Loucy (cell line): Measurements from ENCODE around the gene HBM.

Experiments used
- H2AFZ ChIP-seq: fragments of 200-600 bp; sonication (generic); 2 replicates; pipeline ENCODE4 v1.6.0; 2016; ENCODE audit warnings: antibody characterized with exemption, mild to moderate bottlenecking, low read length, moderate library complexity
- H3F3A ChIP-seq: fragments of 200-600 bp; 2 replicates; pipeline ENCODE4 v1.6.0; 2016; ENCODE audit warnings: antibody characterized with exemption, low read depth, mild to moderate bottlenecking
- H3K27me3 ChIP-seq: fragments of 200-600 bp; sonication (generic); 2 replicates; pipeline ENCODE4 v1.6.1; 2014; ENCODE audit warnings: low read length, mild to moderate bottlenecking; ENCODE audit not compliant: insufficient read depth, poor library complexity, severe bottlenecking
- H3K36me3 ChIP-seq: fragments of 200-600 bp; sonication (generic); 2 replicates; pipeline ENCODE4 v1.6.1; 2016; ENCODE audit warnings: low read length; ENCODE audit not compliant: insufficient read depth
- H3K4me1 ChIP-seq: fragments of 200-600 bp; sonication (generic); 2 replicates; pipeline ENCODE4 v1.5.1; 2014; ENCODE audit warnings: low read length, mild to moderate bottlenecking; ENCODE audit not compliant: insufficient read depth, poor library complexity, severe bottlenecking
- H3K4me2 ChIP-seq: fragments of 200-600 bp; sonication (generic); 2 replicates; pipeline ENCODE4 v1.6.0; 2014; ENCODE audit warnings: antibody characterized with exemption, low read length, low read depth, mild to moderate bottlenecking; ENCODE audit not compliant: poor library complexity, severe bottlenecking
- H3K4me3 ChIP-seq: fragments of 200-600 bp; sonication (generic); 2 replicates; pipeline ENCODE4 v1.5.1; 2014; ENCODE audit warnings: low read length, mild to moderate bottlenecking, mixed read lengths; ENCODE audit not compliant: poor library complexity, severe bottlenecking
- H3K79me2 ChIP-seq: fragments of 200-600 bp; sonication (generic); 2 replicates; pipeline ENCODE4 v1.6.1; 2014; ENCODE audit warnings: low read length; ENCODE audit not compliant: insufficient read depth
- H3K9ac ChIP-seq: fragments of 200-600 bp; sonication (generic); 2 replicates; pipeline ENCODE4 v1.6.0; 2014; ENCODE audit warnings: mild to moderate bottlenecking, low read depth, low read length, moderate library complexity; ENCODE audit not compliant: poor library complexity, severe bottlenecking
- H3K9me2 ChIP-seq: fragments of 200-600 bp; sonication (generic); replicated peaks from 2 replicates; pipeline ENCODE4 v1.6.1; 2016; ENCODE audit warnings: low read depth, low read length, mixed read lengths
- H3K9me3 ChIP-seq: fragments of 200-600 bp; sonication (generic); 2 replicates; pipeline ENCODE4 v1.6.1; 2014; ENCODE audit warnings: mild to moderate bottlenecking, antibody characterized with exemption, low read length, low read depth; ENCODE audit not compliant: insufficient read depth
- H4K20me1 ChIP-seq: fragments of 200-600 bp; sonication (generic); 2 replicates; pipeline ENCODE4 v1.6.0; 2014; ENCODE audit warnings: antibody characterized with exemption, low read length, mild to moderate bottlenecking; ENCODE audit not compliant: insufficient read depth, poor library complexity, severe bottlenecking
- EZH2phosphoT487 ChIP-seq: fragments of 200-600 bp; IDR thresholded peaks from 2 replicates; pipeline ENCODE4 v1.6.1; 2018; ENCODE audit warnings: antibody characterized with exemption, mild to moderate bottlenecking, moderate library complexity, borderline replicate concordance
- TF ChIP-seq, protein P1 (sequence below): fragments of 200-600 bp; sonication (generic); conservative IDR thresholded peaks from 2 replicates; pipeline ENCODE4 v1.5.1; 2014; ENCODE audit warnings: mild to moderate bottlenecking, antibody characterized with exemption, low read length

The HBM gene

DNA sequence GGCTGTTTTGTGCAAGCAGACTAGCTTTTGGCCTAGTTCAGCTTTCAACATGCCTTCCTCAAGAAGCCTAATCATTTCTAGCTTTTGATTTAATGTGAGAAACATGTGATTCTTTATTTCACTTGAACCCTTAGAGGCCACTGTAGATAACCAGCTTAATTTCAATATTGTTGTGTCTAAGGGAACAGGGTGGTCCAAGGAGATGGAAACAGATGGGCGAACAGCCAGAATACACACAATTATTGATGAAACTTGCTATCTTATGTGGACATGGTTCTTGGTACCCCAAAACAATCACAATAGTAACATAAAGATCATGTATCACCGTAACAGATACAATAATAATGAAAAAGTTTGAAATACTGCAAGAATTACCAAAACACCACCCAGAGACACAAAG is 32.1 kb upstream of the HBM start:
- Histone ChIP-seq H3K9ac (no peak overlapping the region), H2AFZ (no peak overlapping the region)

DNA sequence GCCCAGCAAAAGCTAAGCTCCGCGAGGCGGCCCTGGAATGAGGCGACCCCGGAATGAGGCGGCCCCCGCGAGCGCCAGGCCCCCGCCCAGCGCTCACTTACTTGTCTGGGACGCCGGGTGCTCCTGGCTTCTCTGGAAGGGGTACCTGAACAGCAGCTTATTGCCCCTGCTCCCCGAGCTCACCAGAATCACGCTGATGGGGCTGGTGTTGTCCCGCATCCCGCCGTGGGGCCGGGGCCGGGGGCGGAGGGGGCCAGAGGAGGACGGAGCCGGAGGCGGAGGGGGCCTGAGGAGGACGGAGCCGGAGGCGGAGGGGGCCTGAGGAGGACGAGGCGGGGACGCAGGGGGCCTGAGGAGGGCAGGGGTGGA is 27.7 kb upstream of the HBM start:
- no peaks in the 10 kb centered on the region for H3K27me3 ChIP-seq
- TF ChIP-seq, protein P1, sequence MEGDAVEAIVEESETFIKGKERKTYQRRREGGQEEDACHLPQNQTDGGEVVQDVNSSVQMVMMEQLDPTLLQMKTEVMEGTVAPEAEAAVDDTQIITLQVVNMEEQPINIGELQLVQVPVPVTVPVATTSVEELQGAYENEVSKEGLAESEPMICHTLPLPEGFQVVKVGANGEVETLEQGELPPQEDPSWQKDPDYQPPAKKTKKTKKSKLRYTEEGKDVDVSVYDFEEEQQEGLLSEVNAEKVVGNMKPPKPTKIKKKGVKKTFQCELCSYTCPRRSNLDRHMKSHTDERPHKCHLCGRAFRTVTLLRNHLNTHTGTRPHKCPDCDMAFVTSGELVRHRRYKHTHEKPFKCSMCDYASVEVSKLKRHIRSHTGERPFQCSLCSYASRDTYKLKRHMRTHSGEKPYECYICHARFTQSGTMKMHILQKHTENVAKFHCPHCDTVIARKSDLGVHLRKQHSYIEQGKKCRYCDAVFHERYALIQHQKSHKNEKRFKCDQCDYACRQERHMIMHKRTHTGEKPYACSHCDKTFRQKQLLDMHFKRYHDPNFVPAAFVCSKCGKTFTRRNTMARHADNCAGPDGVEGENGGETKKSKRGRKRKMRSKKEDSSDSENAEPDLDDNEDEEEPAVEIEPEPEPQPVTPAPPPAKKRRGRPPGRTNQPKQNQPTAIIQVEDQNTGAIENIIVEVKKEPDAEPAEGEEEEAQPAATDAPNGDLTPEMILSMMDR = no peak
- TF ChIP-seq EZH2phosphoT487 = no peak
- H3K79me2 ChIP-seq = no peaks in the 10 kb centered on the region
- no peaks in the 10 kb centered on the region for H4K20me1 ChIP-seq
- peak overlapping the region; percentile 83 for H3K9ac ChIP-seq
- H3K4me3 ChIP-seq = peak overlapping the region; percentile 80
- H3F3A ChIP-seq = no peaks in the 10 kb centered on the region
- no peaks in the 10 kb centered on the region for H3K9me3 ChIP-seq
- no peaks in the 10 kb centered on the region for H3K36me3 ChIP-seq
- peak overlapping the region; percentile 58 for H3K4me2 ChIP-seq
- H3K9me2 ChIP-seq = no peaks in the 10 kb centered on the region
- peak overlapping the region; percentile 80 for H2AFZ ChIP-seq
- H3K4me1 ChIP-seq = no peaks in the 10 kb centered on the region

More for the DNA sequence above, 32.1 kb upstream of the HBM start:
- Histone ChIP-seq H3F3A (0 out of 2 replicates have a peak, but pooled peaks cover 3% of the 10 kb centered on the region), H3K4me3 (no peak overlapping the region), H3K27me3 (no peaks in the 10 kb centered on the region), H4K20me1 (no peaks in the 10 kb centered on the region), H3K4me2 (no peak overlapping the region), H3K4me1 (peaks cover 8% of the 10 kb centered on the region), H3K79me2 (no peaks in the 10 kb centered on the region), H3K36me3 (no peaks in the 10 kb centered on the region), H3K9me2 (no peaks in the 10 kb centered on the region), H3K9me3 (no peaks in the 10 kb centered on the region)
- no peak for TF ChIP-seq EZH2phosphoT487
- TF ChIP-seq, protein P1 = no peak

DNA sequence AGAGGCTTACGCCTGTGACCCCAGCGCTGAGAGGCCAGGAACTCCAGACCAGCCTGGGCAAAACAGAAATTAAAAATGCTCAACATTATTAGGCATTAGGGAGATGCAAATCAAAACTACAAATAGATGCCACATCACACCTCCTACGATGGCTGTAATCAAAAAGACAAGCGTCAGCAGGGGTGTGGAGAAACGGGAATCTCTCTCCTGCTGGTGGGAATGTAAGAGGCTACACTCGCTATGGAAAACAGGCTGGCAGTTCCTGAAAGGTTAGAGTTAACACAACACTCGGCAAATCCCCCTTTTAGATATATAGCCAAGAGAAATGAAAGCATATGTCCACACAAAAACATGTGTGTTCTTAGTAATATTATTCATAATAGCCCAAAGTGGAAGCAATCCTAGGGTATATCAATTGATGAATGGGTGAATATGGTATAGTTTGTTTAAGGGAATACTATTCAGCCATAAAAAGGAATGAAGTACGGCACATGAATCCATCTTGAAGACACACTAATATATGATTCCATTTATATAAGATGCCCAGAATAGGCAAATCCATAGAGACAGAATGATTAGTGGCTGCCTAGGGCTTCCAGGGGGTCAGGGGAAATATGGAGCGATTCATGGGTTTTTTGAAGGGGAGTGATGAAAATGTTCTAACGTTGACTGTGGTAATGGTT is 25.5 kb upstream of the HBM start:
- Histone ChIP-seq H3K36me3 (no peaks in the 10 kb centered on the region), H3K4me2 (no peak overlapping the region), H3K79me2 (no peaks in the 10 kb centered on the region), H4K20me1 (no peaks in the 10 kb centered on the region), H3K4me1 (no peaks in the 10 kb centered on the region), H3K4me3 (no peak overlapping the region), H3K9ac (no peak overlapping the region), H3K9me3 (no peaks in the 10 kb centered on the region), H2AFZ (no peak overlapping the region), H3K27me3 (no peaks in the 10 kb centered on the region), H3F3A (no peaks in the 10 kb centered on the region), H3K9me2 (no peaks in the 10 kb centered on the region)
- TF ChIP-seq, protein P1 = no peak
- TF ChIP-seq EZH2phosphoT487 = no peak
